ENCODE measurements around the gene ARID1B. TPM values are rescaled to one million over a fixed set of nuclear protein-coding genes. Genes with fewer than 3 reads are reported as not detected.

ARID1B gene
- total and polyA plus RNA-seq, 9 of the 15 experiments (the other 6 are each of a cell fraction or from before 2014, with no cell fraction given) = 12.5 to 50.5 (median 25.8) TPM

GRCh38 chr6:157045831-157046454, 268.8 kb downstream of the ARID1B start:
- Histone ChIP-seq H3K9me3 (replicated peaks; ENCODE audit: control insufficient read depth, insufficient read depth, low read depth, low read length) (no peaks in the 10 kb centered on the region), H3K79me2 (ENCODE audit: control insufficient read depth, insufficient read depth, low read length) (peaks cover 7% of the 10 kb centered on the region; the same call in 1 of the 3 replicates), H4K20me1 (replicated peaks; ENCODE audit: control insufficient read depth, insufficient read depth, low read length) (no peaks in the 10 kb centered on the region), H3K9me1 (ENCODE audit: control insufficient read depth, insufficient read depth, low read length) (no peaks in the 10 kb centered on the region), H3K4me1 (replicated peaks in 1 of 2; ENCODE audit: control insufficient read depth in 2 of 2, insufficient read depth in 2 of 2, low read length in 2 of 2) (peaks cover 8 to 21% of the 10 kb centered on the region in 2 experiments; a peak in 4 of 5 replicates), H3K4me2 (ENCODE audit: insufficient read depth, low read length) (no peak overlapping the region), H3K27ac (ENCODE audit: extremely low read depth, low read depth, low read length) (no peak overlapping the region), H3K9ac (ENCODE audit: insufficient read depth in 1 of 2, low read depth in 2 of 2, low read length in 2 of 2) (no peak overlapping the region), H3K27me3 (ENCODE audit: control insufficient read depth in 2 of 2, insufficient read depth in 2 of 2, low read length in 2 of 2) (no peaks in the 10 kb centered on the region), H3K36me3 (ENCODE audit: control insufficient read depth, insufficient read depth, low read length) (no peaks in the 10 kb centered on the region), H2AFZ (ENCODE audit: low read depth, low read length) (no peak overlapping the region), H3K4me3 (no peak overlapping the region)
- DNase-seq (ENCODE audit: extremely low read depth in 1 of 4, low spot score in 3 of 4) = peak in 2 of 4 experiments; percentile 29 to 35
- WGBS (ENCODE audit: insufficient coverage, low coverage, missing lambda C conversion rate) = 35% methylated on average over 2 of the region's 2 CpGs
- CTCF ChIA-PET (ENCODE audit: low intra/inter-chr PET ratio) = interaction anchor here (0.8 kb wide), 1 partner anchor 8 kb away, joined by 3 read pairs; no protein-coding TSS in a partner anchor
- intact Hi-C loops (cut with micrococcal nuclease) = loop anchor here (5.0 kb wide), 1 partner anchor 226 kb away; no protein-coding TSS in a partner anchor
- peak; percentile 45; the same call in 1 of the 3 replicates for ATAC-seq
- FAIRE-seq = peak; percentile 6
- POLR2A ChIA-PET = interaction anchor here (1.1 to 1.9 kb wide), 4 partner anchors 8 to 124 kb away, joined by 4 to 5 read pairs (median 4); no protein-coding TSS in a partner anchor
- in situ Hi-C loops (cut with MboI) = no loop called here
- BruUV-seq (replicated peaks) = no TSS peak
- TF ChIP-seq ZNF274 (IDR thresholded peaks at IDR 0.05; ENCODE audit: borderline replicate concordance, low read depth, low read length) (0 out of 2 replicates have a peak, but pooled peaks have one; percentile 30), NONO (IDR thresholded peaks at IDR 0.05; ENCODE audit: low read depth in 2 of 2, low read length in 1 of 2) (no peak), GABPA (tag; conservative IDR thresholded peaks at IDR 0.05; ENCODE audit: low read depth) (0 out of 2 replicates have a peak, but pooled peaks have one; percentile 36), TCF7L2 (IDR thresholded peaks at IDR 0.05; ENCODE audit: low read depth, low read length) (no peak), CTCF (IDR thresholded peaks at IDR 0.05 in 2 of 3, conservative IDR thresholded peaks at IDR 0.05 in 1 of 3; ENCODE audit: insufficient read depth in 2 of 3, low read depth in 1 of 3, low read length in 3 of 3) (peak; percentile 48 to 73 (median 54); a peak in 5 of 6 replicates), ZNF3 (CRISPR knock-in tag; IDR thresholded peaks at IDR 0.05) (no peak), XRCC5 (IDR thresholded peaks at IDR 0.05; ENCODE audit: low read depth, low read length) (no peak), FOS (IDR thresholded peaks at IDR 0.05; ENCODE audit: extremely low read depth, insufficient read length) (no peak), GABPB2 (CRISPR knock-in tag; conservative IDR thresholded peaks at IDR 0.05) (no peak), DEAF1 (CRISPR knock-in tag; IDR thresholded peaks at IDR 0.05) (peak; percentile 20; the same call in 1 of the 2 replicates), ZNF124 (CRISPR knock-in tag; IDR thresholded peaks at IDR 0.05) (no peak), RHOXF2B (CRISPR knock-in tag; conservative IDR thresholded peaks at IDR 0.05) (no peak), SRSF3 (IDR thresholded peaks at IDR 0.05; ENCODE audit: insufficient read depth, low read length) (no peak), ID3 (CRISPR knock-in tag; IDR thresholded peaks at IDR 0.05) (no peak), ID3 (tag; IDR thresholded peaks at IDR 0.05) (no peak), RAD21 (CRISPR knock-in tag; conservative IDR thresholded peaks at IDR 0.05 in 1 of 2, IDR thresholded peaks at IDR 0.05 in 1 of 2) (peak in 1 of 2 experiments; percentile 34; a peak in 3 of 4 replicates), TCF7 (IDR thresholded peaks at IDR 0.05; ENCODE audit: borderline replicate concordance) (no peak), DDX20 (tag; IDR thresholded peaks at IDR 0.05; ENCODE audit: low read depth) (no peak)
